ENCODE data around the gene ATP6V1G3.
"Not testable (repeated sequence)": the region's sequence is repeated elsewhere in the genome, so short reads cannot be mapped to it uniquely, and the experiment has no call there.

The ATP6V1G3 gene

GRCh38 chr1:198491596-198491995 is 48.9 kb downstream of the ATP6V1G3 start:
- H3K27ac ChIP-seq (ENCODE audit: low read depth, low read length) = no peak overlapping the region
- no peak overlapping the region for H3K4me3 ChIP-seq (ENCODE audit: low read length)
- H3K27me3 ChIP-seq (ENCODE audit: control insufficient read depth, insufficient read depth, low read length) = no peaks in the 10 kb centered on the region
- no peak overlapping the region for H3K9ac ChIP-seq (ENCODE audit: low read length)
- no peaks in the 10 kb centered on the region for H3K4me1 ChIP-seq (ENCODE audit: control insufficient read depth, insufficient read depth, low read length)
- no peaks in the 10 kb centered on the region for H3K36me3 ChIP-seq (ENCODE audit: control insufficient read depth, insufficient read depth, low read length)

DNA sequence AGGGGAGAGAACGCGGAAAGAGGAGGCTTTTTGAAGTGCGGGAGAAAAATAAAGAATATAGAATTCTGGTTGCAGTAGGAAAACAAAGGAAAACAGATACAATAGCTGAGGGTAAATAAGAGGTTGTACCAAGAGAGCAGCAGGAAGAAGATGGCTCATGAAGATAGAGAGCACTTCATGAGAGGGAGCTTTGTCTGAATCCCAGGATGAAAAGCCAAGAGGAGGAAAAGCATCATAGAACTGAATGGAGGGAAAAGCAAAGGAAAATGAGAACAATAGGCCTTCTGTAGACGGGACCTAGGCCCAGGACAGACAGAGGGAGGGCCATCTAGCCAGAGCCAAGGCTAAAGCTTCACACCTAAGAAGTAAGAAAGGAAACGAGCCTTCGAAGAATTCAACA is 49.5 kb downstream of the ATP6V1G3 start:
- Histone ChIP-seq H3K9ac (ENCODE audit: low read length) (no peak overlapping the region), H3K4me1 (ENCODE audit: control insufficient read depth, insufficient read depth, low read length) (no peaks in the 10 kb centered on the region), H3K27ac (ENCODE audit: low read depth, low read length) (no peak overlapping the region), H3K27me3 (ENCODE audit: control insufficient read depth, insufficient read depth, low read length) (no peaks in the 10 kb centered on the region), H3K36me3 (ENCODE audit: control insufficient read depth, insufficient read depth, low read length) (no peaks in the 10 kb centered on the region), H3K4me3 (ENCODE audit: low read length) (no peak overlapping the region)

DNA sequence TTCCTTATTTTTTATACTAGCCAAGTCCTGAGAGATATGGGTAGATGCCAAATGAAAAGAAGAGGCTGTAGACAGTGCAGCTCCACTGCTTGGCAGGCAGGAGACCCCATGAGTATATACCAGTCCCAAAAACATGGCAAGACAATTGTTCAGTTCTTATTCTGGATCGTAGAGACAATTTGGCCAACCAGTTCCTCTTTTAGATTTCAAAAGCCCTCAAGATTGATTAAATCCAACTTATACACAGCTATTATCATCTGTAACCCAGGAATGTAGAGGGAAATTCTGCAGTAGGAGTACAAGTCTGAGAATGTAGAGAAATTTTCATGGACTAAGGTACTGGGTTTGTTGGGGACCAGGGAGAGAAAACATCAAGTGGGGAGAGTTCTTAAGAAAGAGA is 50.3 kb downstream of the ATP6V1G3 start:
- Histone ChIP-seq H3K36me3 (ENCODE audit: control insufficient read depth, insufficient read depth, low read length) (no peaks in the 10 kb centered on the region), H3K4me3 (ENCODE audit: low read length) (no peak overlapping the region), H3K9ac (ENCODE audit: low read length) (no peak overlapping the region), H3K4me1 (ENCODE audit: control insufficient read depth, insufficient read depth, low read length) (no peaks in the 10 kb centered on the region), H3K27me3 (ENCODE audit: control insufficient read depth, insufficient read depth, low read length) (no peaks in the 10 kb centered on the region), H3K27ac (ENCODE audit: low read depth, low read length) (no peak overlapping the region)

DNA sequence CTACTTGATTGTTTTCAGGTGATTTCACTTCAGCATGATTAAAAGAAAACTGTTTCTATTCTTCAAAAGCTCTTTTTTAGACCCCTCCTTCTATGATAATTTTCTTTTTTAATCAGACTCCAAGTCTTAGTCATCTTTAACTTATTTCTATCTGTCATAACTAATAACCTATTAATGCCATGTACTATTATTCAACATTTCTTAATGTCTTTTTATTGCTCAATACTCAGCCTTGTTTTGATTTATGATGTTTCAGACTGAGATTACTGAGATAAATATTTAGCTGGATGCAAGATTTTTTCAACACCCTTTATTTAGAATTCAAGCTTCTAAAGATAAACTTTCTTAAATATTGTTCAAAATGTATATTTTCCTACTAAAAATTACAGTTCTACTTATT is 53.6 kb downstream of the ATP6V1G3 start:
- Histone ChIP-seq H3K27ac (ENCODE audit: low read depth, low read length) (no peak overlapping the region), H3K27me3 (ENCODE audit: control insufficient read depth, insufficient read depth, low read length) (no peaks in the 10 kb centered on the region), H3K9ac (ENCODE audit: low read length) (no peak overlapping the region), H3K4me1 (ENCODE audit: control insufficient read depth, insufficient read depth, low read length) (no peaks in the 10 kb centered on the region), H3K4me3 (ENCODE audit: low read length) (no peak overlapping the region), H3K36me3 (ENCODE audit: control insufficient read depth, insufficient read depth, low read length) (no peaks in the 10 kb centered on the region)

DNA sequence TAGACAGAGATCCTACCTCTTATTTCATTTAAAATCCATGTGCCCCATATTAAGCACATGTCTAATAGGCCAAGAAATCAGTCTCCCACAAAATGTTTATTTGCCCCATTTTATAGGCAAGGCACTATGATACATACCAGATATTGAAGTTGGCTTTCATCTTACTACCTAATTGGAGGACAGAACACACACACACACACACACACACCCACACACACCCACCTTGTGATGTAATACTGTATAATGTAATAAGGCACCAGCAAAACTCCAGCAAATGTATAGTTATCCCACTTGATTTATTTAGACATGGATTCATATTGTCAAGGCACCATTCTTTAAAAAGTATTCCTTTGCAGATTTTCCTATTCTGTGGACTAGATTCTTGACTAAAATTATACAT is 56.8 kb downstream of the ATP6V1G3 start:
- Histone ChIP-seq H3K4me3 (ENCODE audit: low read length) (no peak overlapping the region), H3K27me3 (ENCODE audit: control insufficient read depth, insufficient read depth, low read length) (no peaks in the 10 kb centered on the region), H3K36me3 (ENCODE audit: control insufficient read depth, insufficient read depth, low read length) (no peaks in the 10 kb centered on the region), H3K27ac (ENCODE audit: low read depth, low read length) (no peak overlapping the region), H3K4me1 (ENCODE audit: control insufficient read depth, insufficient read depth, low read length) (no peaks in the 10 kb centered on the region), H3K9ac (ENCODE audit: low read length) (no peak overlapping the region)

GRCh38 chr1:198483006-198483405 is 57.5 kb downstream of the ATP6V1G3 start:
- H3K27me3 ChIP-seq (ENCODE audit: control insufficient read depth, insufficient read depth, low read length) = no peaks in the 10 kb centered on the region
- H3K36me3 ChIP-seq (ENCODE audit: control insufficient read depth, insufficient read depth, low read length) = no peaks in the 10 kb centered on the region
- no peak overlapping the region for H3K9ac ChIP-seq (ENCODE audit: low read length)
- H3K27ac ChIP-seq (ENCODE audit: low read depth, low read length) = no peak overlapping the region
- H3K4me3 ChIP-seq (ENCODE audit: low read length) = no peak overlapping the region
- no peaks in the 10 kb centered on the region for H3K4me1 ChIP-seq (ENCODE audit: control insufficient read depth, insufficient read depth, low read length)

DNA sequence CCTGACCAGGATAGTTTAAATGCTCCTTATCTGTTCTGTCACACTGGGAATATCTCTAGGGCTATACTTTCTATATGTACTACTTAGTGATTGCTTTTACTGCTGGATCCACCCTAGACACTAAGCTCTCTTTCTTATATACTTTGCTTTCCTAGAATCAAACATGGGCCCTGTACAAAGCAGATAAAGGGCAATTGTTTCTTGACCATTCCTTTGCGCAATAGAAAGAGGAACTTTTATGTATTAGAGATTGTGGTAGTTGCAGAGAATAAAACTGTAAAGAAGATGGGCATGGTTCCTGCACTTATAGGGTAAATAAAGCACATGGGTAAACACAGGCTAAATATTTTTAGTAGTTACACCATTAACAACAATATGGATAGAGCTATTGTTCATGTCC is 58.8 kb downstream of the ATP6V1G3 start:
- no peaks in the 10 kb centered on the region for H3K27me3 ChIP-seq (ENCODE audit: control insufficient read depth, insufficient read depth, low read length)
- no peaks in the 10 kb centered on the region for H3K4me1 ChIP-seq (ENCODE audit: control insufficient read depth, insufficient read depth, low read length)
- H3K36me3 ChIP-seq (ENCODE audit: control insufficient read depth, insufficient read depth, low read length) = no peaks in the 10 kb centered on the region
- no peak overlapping the region for H3K4me3 ChIP-seq (ENCODE audit: low read length)
- H3K9ac ChIP-seq (ENCODE audit: low read length) = no peak overlapping the region
- no peak overlapping the region for H3K27ac ChIP-seq (ENCODE audit: low read depth, low read length)

- H3K4me3 ChIP-seq (ENCODE audit: low read length) = no peak overlapping the region
- no peaks in the 10 kb centered on the region for H3K27me3 ChIP-seq (ENCODE audit: control insufficient read depth, insufficient read depth, low read length)
- no peak overlapping the region for H3K9ac ChIP-seq (ENCODE audit: low read length)
- H3K27ac ChIP-seq (ENCODE audit: low read depth, low read length) = no peak overlapping the region
- no peaks in the 10 kb centered on the region for H3K4me1 ChIP-seq (ENCODE audit: control insufficient read depth, insufficient read depth, low read length)
- H3K36me3 ChIP-seq (ENCODE audit: control insufficient read depth, insufficient read depth, low read length) = no peaks in the 10 kb centered on the region
Observed at GRCh38 chr1:198480876-198481275, 59.6 kb downstream of the ATP6V1G3 start.

GRCh38 chr1:198477354-198477753 is 63.1 kb downstream of the ATP6V1G3 start:
- not testable (repeated sequence) for H3K27ac ChIP-seq (ENCODE audit: low read depth, low read length); H3K36me3 ChIP-seq (ENCODE audit: control insufficient read depth, insufficient read depth, low read length); H3K9ac ChIP-seq (ENCODE audit: low read length)

More at GRCh38 chr1:198477354-198477753, 63.1 kb downstream of the ATP6V1G3 start:
- not testable (repeated sequence) for H3K27me3 ChIP-seq (ENCODE audit: control insufficient read depth, insufficient read depth, low read length); H3K4me3 ChIP-seq (ENCODE audit: low read length); H3K4me1 ChIP-seq (ENCODE audit: control insufficient read depth, insufficient read depth, low read length)

Measured in rectal smooth muscle tissue (tissue), 1 donor.